Brain pericyte (primary cell): ENCODE results near the gene GPR39.

ENCODE experiments used
- DNase-seq: peaks from one replicate; pipeline ENCODE4 v3.0.0-alpha.2; 2012; ENCODE audit warnings: low read depth, low spot score

GPR39 gene

DNA sequence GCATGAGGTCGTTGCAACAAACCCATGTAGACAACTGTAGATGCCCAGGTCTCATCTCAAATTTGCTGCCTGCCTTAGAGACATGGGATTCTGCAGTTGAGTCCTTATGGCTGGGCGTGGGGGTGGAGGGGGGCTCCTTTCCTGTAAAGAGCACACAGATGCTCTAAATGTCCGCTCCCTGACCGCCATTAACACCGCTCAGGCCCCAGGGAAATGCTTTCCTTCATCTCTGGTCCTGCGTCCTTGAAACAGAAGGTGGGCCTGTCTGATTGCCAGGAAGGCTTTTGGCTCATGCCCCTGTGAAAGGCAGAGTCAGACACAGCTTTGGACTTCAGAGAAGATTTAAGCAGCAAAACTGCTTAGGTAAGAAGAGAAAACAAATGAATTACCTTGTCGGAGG, 25.7 kb downstream of the GPR39 start:
- DNase-seq = no peak

DNA sequence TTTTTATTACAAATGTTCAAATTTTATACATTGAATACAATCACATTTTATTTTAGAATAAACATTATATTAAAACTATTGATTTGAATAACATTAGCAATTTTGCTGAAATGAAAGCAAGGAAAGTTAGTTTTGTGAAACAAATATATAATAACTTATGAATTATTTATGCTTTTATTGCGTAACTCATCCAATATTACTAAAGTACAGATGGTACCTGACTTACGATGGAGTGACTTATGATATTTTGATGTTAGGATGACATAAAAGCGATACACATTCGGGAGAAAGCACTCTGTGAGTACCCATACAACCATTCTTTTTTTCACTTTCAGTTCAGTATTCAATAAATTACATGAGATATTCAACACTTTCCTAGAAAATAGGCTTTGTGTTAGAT, 26.5 kb downstream of the GPR39 start:
- DNase-seq = no peak

DNA sequence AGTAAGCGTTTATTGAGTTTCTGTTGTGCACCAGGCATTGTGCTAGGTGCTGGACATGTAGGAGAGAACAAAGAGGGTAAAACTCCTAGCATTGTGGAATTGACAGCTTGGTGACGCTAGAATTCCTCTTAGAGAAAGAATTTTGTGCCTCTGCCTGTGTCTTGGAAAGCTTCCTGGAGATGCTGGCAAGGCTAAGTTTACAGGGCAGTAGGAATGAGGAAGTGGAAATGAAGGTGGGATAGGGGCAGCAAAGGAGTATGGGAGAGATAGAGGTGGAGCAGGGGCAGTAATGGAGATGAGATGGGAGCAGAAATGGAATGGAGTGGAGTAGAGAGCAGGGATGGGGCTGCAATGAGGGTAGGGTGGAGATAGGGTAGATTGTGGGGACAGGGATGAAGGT, 29.8 kb downstream of the GPR39 start:
- DNase-seq = no peak

DNA sequence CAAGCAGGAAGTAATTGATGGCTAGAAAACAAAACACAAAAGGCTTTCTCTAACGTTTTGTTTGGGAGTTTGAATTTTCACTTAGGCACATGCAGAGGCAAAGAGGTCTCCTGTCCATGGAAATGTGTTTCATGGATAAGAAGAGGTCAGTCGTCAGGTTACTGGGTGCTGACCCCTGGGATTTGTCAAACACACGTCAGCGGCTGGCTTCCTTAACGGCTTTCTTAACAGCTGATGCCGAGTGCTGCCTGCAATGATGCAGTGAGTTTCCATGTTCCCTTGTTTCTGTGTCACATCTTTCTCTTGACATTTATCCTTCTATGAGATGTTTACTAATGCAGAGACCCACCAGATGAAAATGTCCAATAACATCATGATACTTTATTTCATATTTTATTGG, 31.7 kb downstream of the GPR39 start:
- no peak for DNase-seq

DNA sequence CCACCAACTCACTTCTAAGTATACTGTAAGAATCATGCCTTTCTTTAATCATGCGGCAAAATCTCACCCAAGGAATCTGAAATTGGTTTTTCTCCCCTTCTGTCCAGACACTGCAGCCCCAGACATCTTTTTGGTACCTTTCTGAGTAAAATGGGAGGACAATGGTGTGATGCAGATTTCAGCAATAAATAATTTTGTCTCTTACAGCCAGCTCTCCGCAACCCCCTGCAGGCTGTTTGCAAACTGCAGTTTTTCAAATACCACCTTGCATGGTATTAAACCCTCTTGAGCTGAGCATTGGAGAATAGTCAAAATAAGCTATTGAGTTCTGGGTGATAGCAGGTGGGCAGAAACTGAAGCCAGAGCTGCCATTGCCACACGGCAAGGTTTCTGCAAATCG, 32.2 kb downstream of the GPR39 start:
- DNase-seq = no peak

DNA sequence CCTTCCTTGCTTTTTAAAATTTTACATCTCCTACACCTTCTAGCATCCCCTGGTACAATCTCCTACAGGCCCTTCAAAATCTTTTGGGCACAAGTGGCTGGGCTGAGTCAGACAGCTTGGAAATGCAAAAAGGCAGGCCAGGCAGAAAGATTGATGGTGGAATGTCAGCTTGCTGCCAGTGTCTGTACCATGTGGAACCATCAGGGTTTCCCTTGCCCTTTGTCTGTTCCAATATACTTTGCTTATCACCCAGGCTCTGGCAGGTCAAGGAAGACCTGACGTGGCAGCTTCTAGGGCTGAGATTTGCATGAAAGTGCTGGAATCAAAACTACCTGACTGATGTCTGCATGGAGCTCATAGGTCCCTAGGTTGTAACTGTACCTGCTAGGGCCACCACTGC, 33.3 kb downstream of the GPR39 start:
- DNase-seq = no peak

DNA sequence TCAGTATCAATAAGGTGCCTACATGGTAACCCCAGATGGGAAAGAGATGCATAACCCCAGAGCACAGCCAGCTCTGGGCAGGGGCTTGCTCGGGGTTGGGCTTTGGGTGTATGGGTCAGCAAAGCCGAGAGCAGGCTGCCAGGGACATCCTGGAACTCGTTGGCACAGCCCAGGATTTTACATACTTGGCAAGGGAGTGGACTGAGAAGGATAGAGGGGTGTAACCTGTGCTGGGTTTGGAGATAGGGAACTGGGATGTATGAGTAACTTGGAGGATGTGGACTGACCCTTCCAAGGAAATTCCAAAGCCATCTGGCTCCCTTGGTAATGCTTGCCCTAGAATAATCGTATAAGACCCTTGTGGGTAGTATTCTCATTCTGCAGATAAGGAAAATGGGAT, 44.2 kb downstream of the GPR39 start:
- DNase-seq = no peak

DNA sequence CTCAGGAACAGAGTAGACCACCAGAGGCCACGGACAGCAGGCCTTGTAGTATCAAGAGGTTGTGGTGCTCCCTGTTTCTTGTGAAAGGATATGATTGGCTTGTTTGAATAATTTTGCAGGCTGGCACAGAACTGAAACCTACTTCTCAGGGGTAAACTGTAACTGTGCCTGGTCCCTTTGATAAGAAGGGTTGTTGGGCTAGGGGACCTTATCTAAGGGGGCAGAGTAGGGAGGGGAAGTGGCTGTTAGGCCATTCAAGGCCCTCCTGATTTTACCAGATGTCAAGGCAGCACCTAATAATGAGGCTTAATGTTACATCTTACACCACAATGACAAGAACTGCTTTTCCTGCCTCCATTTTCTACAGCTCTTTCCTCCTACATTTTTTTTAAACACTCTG, 45.6 kb downstream of the GPR39 start:
- no peak for DNase-seq

DNA sequence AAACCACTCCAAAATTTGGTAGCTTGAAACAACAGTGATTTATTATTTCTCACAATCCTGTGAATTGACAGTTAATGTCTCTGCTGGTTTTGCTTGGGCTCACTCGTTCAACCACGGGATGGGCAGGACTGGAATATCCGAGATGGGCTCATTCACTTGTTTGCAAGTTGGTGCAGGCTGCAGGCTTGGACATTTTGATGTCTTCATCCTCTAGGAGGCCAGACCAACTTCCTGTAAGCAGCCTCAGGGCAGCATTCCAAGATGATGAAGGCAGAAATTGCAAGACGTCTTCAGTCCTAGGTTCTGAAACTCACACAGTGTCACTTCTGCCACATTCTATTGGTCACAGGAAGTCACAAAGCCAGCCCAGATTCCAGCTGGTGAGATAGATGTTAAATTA, 47.1 kb downstream of the GPR39 start:
- DNase-seq = no peak

DNA sequence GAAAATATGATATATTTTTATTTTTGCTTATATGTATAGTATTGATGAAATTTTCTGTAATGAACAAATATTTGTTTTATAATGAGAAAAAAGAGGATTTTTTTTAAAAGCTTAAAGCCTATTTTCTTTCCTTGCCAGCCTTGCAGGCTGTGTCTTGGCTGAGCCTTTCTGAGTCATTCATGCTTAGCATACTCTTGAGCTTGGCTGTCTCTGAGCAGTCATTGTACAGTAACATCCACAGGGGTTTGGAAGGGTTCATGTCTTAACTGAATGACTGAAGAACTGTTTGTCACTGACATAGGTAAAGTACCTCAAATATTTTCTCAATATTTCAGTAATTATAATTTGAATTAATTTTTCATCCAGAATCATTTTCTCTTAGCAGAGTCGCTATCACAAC, 49.3 kb downstream of the GPR39 start:
- no peak for DNase-seq

DNA sequence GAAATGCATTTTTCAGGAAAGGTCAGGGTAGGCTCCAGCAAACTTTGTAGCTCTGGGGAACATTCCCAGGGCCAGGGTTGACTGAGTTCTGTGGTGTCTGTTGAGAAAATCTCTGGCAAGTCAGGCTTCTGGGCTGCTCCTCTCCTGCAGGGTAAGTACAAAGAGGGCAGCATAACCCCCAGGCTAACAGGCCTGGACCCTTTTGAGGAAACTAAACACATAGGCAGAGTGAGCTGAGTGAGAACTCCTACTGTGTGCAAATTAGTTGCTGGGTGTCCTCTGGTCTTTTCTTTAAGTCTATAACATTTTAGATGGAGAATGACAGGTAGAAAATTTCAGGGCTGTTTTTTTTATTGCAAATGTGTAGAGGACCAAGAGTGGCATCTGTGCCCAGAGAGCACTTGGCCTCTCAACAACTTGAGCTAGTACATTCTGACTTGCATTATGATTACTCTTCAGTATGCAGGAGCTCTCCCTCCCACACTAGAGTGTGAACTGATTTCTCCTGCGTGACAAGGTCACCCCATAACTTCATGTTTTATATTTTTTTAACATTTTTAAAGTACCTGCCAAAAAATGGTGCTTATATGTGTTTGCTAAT, 49.9 kb downstream of the GPR39 start:
- DNase-seq = no peak

DNA sequence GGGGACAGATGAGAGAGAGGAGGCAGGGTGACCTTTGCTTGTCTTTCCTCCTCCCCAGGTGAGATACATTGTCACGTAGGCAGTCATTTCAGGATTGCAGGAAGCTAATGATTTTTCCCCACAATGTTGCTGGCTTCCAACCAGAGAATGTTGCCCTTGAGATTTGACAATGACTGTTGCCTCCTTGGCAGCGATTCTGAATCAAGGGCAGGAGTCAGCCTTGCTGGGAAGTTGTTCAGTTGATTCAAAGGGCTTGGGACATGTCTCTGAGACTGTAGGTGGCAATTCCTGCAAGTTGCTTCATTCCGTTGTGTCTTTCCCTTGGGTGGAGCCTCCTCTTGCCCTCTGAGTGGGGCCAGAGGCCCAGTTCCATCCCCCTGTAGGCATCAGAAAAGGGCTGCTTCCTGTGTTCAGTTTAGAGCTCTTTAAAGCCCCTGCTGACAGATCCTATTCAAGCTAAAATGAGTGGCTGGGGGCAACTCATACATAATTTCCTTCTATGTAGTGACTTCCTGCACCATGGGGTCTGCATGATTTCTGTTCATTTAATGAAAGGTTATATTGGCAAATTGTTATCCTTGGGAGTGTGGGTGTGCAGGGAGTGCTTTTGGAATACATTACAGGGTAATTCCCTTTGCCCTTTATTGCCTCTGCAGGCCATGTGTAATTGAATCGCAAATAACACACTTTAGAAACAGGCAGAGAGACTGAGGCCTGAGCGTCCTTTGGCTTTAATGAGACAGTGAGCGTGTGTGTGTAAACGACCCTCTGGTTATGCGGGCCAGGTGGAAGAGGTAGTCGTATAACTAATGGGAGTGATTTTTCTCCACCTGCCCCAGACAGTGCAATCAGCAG, 52.4 kb downstream of the GPR39 start:
- no peak for DNase-seq

DNA sequence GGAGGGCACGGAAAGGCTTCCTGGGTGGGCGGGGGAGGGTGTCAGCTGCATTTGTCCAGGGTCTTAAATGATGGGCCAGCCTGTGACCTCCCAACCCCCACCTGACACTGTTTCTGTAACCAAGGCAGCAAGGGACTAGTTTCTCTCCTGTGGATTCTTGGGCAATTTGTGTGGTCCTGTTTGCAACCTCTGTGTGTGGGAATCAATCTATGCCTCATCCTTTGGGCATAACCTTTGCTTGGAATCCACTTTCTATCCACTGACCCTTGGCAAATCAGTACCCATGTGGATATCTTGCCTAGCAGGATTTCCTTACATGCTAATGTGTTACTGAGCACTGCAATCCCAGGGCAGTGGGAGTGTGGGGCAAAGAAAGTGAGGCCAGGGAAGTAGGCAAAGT, 54.1 kb downstream of the GPR39 start:
- no peak for DNase-seq

DNA sequence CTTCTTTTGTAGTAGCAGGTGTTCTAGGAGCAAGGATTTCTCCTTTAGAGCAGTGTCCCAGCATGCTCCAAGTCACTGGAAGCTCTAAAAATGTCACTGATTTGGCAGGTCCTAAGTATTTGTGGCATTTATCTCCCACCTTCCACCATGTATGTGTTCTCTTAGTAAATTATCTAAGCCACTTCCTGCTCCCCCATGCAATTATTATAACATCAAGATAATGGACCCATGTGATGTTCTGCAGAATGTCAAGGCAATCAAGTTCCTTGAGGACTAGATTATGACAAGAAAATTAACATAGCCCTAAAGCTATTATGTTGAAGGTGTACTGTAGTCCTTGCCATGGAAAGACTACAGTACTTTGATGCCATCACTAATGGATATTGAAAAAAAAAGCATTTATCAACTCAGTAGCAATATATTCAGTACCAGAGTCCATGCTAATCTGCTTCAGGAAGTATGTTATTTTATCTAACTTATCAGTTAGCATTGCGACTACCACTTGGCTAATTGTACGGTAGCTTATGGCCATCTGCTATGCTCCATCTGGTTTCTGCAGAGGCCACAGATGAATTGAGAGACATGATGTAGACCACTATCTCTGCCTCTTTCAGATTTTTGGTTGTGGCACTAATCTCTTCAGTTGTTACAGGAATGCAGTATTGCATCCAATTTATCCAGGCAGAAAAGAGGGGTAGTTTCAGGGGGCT, 56.7 kb downstream of the GPR39 start:
- DNase-seq = no peak

DNA sequence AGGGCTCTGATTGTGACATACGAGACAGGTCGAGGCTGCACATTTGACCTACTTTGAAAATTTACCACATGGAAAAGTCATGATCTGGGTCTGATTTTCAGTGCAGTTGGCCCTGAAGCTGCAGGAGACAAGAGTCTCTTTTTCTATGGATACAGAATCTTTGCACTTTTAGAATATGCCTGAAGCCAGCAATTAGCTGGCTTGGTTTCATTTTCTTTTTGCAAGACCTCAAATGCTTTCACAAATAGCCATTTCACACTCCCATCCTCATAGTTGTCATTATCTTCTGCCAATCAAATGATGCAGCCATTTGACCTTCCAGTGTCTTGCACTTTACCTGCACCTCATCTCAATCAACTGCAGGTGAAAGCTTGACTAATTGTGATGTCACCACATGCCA, 59.0 kb downstream of the GPR39 start:
- no peak for DNase-seq

DNA sequence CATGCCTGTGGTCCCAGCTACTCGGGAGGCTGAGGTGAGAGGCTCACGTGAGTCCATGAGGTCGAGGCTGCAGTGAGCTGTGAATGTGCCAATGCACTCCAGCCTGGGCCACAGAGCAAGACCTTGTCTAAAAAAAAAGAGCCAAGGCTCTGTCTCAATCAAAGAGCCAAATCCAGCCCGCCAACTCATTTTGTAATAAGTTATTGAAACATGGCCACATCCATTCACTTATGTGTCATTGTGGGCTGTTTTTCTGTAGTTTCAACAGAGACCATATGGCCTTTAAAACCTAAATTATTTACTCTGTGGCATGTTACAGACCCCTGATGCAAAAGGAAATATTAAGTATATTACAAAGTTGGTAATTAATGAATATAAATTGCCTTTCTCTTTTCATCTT, 60.8 kb downstream of the GPR39 start:
- DNase-seq = no peak

DNA sequence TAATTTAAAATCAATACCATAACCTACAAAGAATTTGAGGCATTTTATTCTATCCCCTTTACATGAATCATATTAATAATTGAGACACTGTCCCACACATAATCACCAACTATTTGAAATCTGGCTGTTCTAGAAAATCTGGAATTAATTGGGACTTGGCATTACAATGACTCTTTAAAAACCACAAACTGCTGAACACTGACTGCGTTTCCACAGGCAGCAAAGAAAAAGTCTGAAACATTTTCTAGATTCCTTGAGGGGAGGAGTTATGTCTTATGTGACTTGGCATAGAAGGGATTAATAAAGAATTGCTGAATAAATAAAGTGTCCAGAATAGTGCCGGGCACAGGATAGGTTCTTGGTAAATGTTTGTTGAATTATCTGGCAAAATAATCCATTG, 61.4 kb downstream of the GPR39 start:
- no peak for DNase-seq

DNA sequence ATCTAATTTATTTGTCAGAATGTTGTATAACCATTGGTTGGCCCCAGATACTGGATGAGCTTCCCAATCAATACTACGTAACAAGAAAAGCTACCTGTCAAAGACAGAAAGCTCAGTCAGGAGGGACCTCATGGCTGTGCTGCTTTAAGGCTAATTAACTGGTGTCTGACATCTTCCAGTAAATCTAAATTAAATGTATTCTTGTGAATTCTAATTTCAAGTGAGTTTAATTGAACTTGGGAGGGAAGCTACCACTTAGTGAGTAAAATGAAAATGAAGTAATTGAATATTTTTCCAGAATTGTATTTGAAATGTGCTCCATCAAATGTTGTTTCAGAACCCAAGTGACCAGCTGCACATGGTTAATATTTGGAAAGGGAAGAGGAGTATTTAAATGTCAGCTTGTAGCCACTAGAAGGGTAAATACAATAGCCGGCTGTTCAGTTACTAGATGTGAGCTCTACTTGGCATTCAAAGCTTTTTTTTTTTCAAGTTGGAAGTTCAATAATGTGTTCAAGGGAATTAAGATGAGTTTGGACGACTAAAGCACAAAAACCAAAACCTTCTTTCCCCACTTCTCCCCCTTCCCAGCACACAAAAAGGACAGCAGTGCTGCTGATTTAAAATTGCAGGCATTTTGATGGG, 62.0 kb downstream of the GPR39 start:
- DNase-seq = no peak

DNA sequence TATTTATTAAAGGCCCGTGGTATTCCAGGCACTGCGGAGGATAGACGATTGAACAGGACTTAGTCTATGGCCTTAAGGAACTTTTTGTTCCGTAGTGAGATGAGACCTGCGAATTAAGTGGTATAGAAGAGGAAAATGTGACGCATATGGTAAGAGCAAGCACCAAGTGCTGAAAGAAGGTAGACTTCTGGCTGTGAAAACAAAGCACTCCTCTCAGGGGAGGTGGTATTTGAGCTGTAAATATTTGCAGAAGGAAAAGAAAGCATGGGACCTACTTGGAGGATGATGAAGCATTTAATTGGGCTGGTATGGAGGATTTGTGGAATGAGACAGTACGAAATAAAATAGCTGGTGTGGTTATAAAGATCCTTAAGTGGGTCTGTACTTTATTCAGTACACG, 62.5 kb downstream of the GPR39 start:
- no peak for DNase-seq

DNA sequence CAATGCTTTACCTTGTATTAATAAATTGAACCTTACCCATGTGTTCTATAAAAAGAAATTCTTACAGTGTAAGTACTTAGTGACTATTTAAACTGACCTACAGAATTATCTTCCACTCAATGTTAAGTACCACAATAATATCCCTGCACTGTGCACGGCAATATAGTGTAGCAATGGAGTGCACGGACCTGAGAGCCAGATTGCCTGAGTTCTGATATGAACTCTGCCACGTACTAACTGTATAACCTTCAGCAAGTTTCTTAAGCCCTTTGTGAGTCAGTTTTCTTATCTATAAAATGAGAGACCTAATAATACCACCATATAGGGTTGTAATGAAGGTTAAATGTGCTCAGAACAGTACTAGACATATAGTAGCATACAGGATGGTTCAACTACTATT, 66.2 kb downstream of the GPR39 start:
- DNase-seq = no peak

DNA sequence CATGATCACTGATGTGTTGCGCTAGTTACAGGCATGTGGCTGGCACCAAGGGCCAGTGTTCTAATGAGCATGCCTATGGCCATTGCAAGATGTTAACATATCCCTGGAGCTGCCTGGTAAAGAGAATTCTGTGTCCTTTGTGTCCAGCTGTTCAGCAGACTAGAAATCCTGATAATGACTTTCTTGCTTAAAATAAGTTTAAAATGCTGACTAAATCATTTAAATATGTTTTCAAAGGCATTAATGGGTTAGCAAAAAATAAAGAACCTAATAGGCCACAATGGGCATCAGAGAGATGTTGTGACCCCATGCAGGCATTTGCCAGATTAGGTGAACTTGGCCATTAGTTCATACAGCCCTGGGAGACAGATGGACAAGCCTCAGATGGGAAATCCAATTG, 67.5 kb downstream of the GPR39 start:
- no peak for DNase-seq

DNA sequence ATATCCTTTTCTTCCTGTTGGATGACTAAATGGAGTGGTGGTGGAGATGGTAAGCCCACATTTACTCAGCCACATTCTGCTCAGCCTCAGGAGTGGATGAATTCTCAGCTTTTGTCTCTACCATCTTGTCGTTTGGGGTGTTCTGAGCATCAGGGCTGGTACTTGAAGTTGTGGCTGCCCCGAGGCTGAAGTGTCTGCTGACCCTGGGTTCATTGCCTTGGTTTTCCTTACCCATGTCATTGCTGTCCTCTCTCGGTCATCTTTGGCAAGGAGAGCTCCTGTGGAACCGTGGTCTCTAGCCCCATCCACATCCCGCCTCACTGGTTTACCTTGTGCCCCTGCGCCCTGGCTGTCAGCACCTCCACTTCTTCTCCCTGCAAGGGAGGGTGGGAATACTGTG, 71.9 kb downstream of the GPR39 start:
- DNase-seq = no peak

DNA sequence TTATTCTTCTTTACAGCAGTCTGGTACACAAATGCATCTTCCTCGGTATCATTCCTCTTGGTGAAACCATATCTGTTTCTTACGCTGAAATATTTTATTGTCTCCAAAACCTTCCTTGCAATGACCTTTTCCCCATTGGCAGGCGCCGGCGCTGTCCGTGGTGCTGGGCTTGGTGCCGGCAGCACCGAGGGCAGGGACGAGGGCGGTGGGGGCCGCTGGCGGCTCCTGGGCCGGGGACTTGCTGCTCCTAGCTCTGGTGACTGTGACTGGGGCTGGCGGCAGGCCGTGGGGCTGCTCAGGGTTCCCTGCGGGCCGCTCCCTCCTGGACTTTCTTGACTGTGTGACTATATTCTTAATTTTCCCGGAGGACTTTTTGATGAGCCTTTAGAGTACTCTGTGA, 72.5 kb downstream of the GPR39 start:
- no peak for DNase-seq
